ENCODE data around the gene GIGYF2.
"Not testable (repeated sequence)": the region's sequence is repeated elsewhere in the genome, so short reads cannot be mapped to it uniquely, and the experiment has no call there.

GIGYF2 gene

DNA sequence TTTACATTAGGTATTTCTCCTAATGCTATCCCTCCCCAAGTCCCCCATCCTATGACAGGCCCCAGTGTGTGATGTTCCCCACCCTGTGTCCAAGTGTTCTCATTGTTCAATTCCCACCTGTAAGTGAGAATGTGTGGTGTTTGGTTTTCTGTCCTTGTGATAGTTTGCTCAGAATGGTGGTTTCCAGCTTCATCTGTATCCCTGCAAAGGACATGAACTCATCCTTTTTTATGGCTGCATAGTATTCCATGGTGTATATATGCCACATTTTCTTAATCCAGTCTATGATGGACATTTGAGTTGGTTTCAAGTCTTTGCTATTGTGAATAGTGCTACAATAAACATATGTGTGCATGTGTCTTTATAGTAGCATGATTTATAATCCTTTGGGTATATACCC is 22.9 kb downstream of the GIGYF2 start:
- not testable (repeated sequence) for H3K4me1 ChIP-seq (ENCODE audit: control insufficient read depth, insufficient read depth, low read length); H3K27ac ChIP-seq (ENCODE audit: low read length); H3K36me3 ChIP-seq (ENCODE audit: control insufficient read depth in 2 of 2, insufficient read depth in 2 of 2, low read length in 2 of 2); H3K9me3 ChIP-seq (ENCODE audit: control insufficient read depth in 2 of 2, low read length in 2 of 2); H3K27me3 ChIP-seq (ENCODE audit: control insufficient read depth in 1 of 2, insufficient read depth in 2 of 2, low read length in 2 of 2); H3K9ac ChIP-seq (ENCODE audit: low read length in 2 of 2); H3K4me3 ChIP-seq (ENCODE audit: low read length in 2 of 2)

DNA sequence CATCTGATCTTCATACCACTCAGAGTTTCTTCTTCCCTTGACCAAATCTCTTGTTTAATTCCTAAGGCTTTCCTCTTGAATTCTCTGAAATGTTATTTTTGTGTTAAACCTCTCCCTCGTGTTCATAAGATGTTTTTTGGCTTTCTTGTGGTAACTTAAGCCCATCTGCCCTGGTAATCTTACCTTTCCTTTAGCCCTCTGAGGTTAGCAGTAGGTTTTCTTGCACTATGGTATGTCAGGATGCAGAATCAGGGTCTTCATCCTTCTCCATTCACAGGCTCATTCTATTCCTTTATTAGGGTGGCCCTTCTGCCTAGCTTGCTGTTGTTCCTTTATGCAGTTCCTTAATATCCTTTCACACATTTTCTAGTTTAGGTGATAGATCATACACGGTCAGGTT is 24.1 kb downstream of the GIGYF2 start:
- no peak overlapping the region for H3K4me3 ChIP-seq (ENCODE audit: low read length in 2 of 2)

DNA sequence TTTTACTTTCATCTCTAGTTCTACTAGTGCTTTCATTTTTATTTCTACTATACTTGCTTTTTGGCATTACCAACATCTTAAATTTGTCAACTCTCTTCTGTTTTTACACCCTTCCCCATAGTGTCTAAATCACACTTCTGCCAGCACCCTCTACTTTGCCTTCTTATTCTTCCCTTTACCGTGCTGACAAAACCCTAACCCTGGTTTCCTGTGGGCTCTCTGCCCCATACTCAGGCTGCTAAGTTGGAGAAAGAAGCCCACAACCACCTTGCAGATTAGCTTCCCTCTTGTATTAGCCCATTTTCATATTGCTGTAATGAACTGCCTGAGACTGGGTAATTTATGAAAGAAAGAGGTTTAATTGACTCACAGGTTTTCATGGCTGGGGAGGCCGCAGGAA is 24.8 kb downstream of the GIGYF2 start:
- Histone ChIP-seq H3K27ac (ENCODE audit: low read length) (no peak overlapping the region), H3K36me3 (ENCODE audit: control insufficient read depth in 2 of 2, insufficient read depth in 2 of 2, low read length in 2 of 2) (peaks cover 7 to 11% of the 10 kb centered on the region in 2 donors), H3K27me3 (ENCODE audit: control insufficient read depth in 1 of 2, insufficient read depth in 2 of 2, low read length in 2 of 2) (no peaks in the 10 kb centered on the region), H3K9ac (ENCODE audit: low read length in 2 of 2) (no peak overlapping the region), H3K4me1 (ENCODE audit: control insufficient read depth, insufficient read depth, low read length) (no peaks in the 10 kb centered on the region), H3K4me3 (ENCODE audit: low read length in 2 of 2) (no peak overlapping the region), H3K9me3 (ENCODE audit: control insufficient read depth in 2 of 2, low read length in 2 of 2) (no peaks in the 10 kb centered on the region)

More for the DNA sequence above, 24.1 kb downstream of the GIGYF2 start:
- Histone ChIP-seq H3K4me1 (ENCODE audit: control insufficient read depth, insufficient read depth, low read length) (no peaks in the 10 kb centered on the region), H3K9ac (ENCODE audit: low read length in 2 of 2) (no peak overlapping the region), H3K27ac (ENCODE audit: low read length) (no peak overlapping the region), H3K9me3 (ENCODE audit: control insufficient read depth in 2 of 2, low read length in 2 of 2) (no peaks in the 10 kb centered on the region), H3K27me3 (ENCODE audit: control insufficient read depth in 1 of 2, insufficient read depth in 2 of 2, low read length in 2 of 2) (no peaks in the 10 kb centered on the region), H3K36me3 (ENCODE audit: control insufficient read depth in 2 of 2, insufficient read depth in 2 of 2, low read length in 2 of 2) (peaks cover 7 to 11% of the 10 kb centered on the region in 2 donors)

DNA sequence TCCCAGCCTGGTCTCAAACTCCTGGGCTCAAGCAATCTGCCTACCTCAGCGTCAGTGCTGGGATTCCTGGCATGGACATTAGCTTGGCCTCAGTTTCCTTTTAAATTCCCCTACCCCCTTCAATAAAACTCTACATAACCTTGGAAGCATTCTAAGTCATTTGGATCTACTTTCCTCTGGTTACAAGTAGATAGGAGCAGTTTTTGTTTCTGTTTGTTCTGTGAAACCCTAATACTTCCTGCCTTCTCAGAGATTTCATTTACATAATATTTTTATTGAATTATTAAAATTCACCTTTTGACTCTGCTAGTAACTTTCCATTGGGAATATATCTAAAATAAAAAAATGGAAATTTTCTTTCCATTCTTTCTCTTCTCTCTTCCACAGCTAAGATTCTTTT is 25.9 kb downstream of the GIGYF2 start:
- Histone ChIP-seq H3K4me3 (ENCODE audit: low read length in 2 of 2) (no peak overlapping the region), H3K36me3 (ENCODE audit: control insufficient read depth in 2 of 2, insufficient read depth in 2 of 2, low read length in 2 of 2) (peaks cover 7% of the 10 kb centered on the region in 2 donors), H3K27me3 (ENCODE audit: control insufficient read depth in 1 of 2, insufficient read depth in 2 of 2, low read length in 2 of 2) (no peaks in the 10 kb centered on the region), H3K4me1 (ENCODE audit: control insufficient read depth, insufficient read depth, low read length) (no peaks in the 10 kb centered on the region), H3K9ac (ENCODE audit: low read length in 2 of 2) (no peak overlapping the region), H3K9me3 (ENCODE audit: control insufficient read depth in 2 of 2, low read length in 2 of 2) (no peaks in the 10 kb centered on the region), H3K27ac (ENCODE audit: low read length) (no peak overlapping the region)

DNA sequence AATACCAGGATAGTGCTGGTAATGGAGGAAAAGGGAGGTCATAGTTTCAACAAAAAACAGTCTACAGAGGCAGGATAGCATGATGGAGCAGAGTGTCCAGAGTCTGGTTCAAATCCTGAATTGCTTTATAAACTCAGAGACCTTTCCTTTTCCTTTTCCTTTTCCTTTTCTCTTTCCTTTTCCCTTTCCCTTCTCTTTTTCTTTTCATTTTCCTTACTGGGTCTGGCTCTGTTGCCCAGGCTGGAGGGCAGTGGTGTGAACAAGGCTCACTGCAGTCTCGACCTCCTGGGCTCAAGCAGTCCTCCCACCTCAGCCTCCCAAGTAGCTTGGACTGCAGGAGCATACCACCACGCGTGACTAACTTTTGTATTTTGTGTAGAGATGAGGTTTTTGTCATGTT is 31.7 kb downstream of the GIGYF2 start:
- H3K27me3 ChIP-seq (ENCODE audit: control insufficient read depth in 1 of 2, insufficient read depth in 2 of 2, low read length in 2 of 2): no peaks in the 10 kb centered on the region
- H3K4me1 ChIP-seq (ENCODE audit: control insufficient read depth, insufficient read depth, low read length): no peaks in the 10 kb centered on the region
- H3K4me3 ChIP-seq (ENCODE audit: low read length in 2 of 2): no peak overlapping the region
- H3K9ac ChIP-seq (ENCODE audit: low read length in 2 of 2): no peak overlapping the region
- H3K36me3 ChIP-seq (ENCODE audit: control insufficient read depth in 2 of 2, insufficient read depth in 2 of 2, low read length in 2 of 2): peaks cover 13 to 15% of the 10 kb centered on the region in 2 donors
- no peaks in the 10 kb centered on the region for H3K9me3 ChIP-seq (ENCODE audit: control insufficient read depth in 2 of 2, low read length in 2 of 2)
- H3K27ac ChIP-seq (ENCODE audit: low read length): no peak overlapping the region

DNA sequence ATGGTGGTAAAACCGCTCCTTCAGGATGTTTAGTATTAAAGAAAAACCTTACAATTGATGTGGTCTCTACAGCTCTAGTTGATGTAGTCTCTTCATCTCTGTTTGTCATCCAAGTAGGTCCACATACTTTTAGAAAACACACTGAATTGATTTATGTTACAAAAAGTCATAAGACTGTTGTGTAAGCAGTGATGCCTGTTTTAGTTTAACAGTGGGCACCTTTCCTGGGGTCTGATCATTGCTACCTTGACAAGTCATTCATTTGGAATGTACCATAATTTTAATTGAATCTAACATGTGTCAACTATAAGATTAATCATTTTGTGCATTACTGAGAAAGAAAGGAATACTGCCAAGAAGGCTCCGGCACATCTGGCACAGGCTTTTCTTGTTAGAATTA is 34.3 kb downstream of the GIGYF2 start:
- H3K9ac ChIP-seq (ENCODE audit: low read length in 2 of 2): no peak overlapping the region
- no peaks in the 10 kb centered on the region for H3K9me3 ChIP-seq (ENCODE audit: control insufficient read depth in 2 of 2, low read length in 2 of 2)
- H3K27ac ChIP-seq (ENCODE audit: low read length): no peak overlapping the region
- no peaks in the 10 kb centered on the region for H3K4me1 ChIP-seq (ENCODE audit: control insufficient read depth, insufficient read depth, low read length)
- no peak overlapping the region for H3K4me3 ChIP-seq (ENCODE audit: low read length in 2 of 2)
- peaks cover 9 to 20% of the 10 kb centered on the region in 2 donors for H3K36me3 ChIP-seq (ENCODE audit: control insufficient read depth in 2 of 2, insufficient read depth in 2 of 2, low read length in 2 of 2)
- no peaks in the 10 kb centered on the region for H3K27me3 ChIP-seq (ENCODE audit: control insufficient read depth in 1 of 2, insufficient read depth in 2 of 2, low read length in 2 of 2)

DNA sequence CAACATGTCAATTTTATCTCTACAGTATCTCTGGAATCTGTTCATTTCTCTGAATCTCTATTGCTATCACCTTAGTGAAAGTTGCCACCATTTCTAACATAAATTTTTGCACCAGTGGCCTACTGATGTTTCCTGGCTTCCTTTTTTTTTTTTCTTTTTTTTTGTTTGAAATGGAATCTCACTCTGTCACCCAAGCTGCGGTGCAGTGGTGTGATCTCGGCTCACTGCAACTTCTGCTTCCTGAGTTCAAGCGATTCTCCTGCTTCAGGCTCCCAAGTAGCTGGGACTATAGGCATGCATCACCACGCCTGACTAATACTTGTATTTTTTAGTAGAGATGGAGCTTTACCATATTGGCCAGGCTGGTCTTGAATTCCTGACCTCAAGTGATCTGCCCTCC is 44.2 kb downstream of the GIGYF2 start:
- Histone ChIP-seq H3K4me1 (ENCODE audit: control insufficient read depth, insufficient read depth, low read length) (no peaks in the 10 kb centered on the region), H3K27me3 (ENCODE audit: control insufficient read depth in 1 of 2, insufficient read depth in 2 of 2, low read length in 2 of 2) (no peaks in the 10 kb centered on the region)

DNA sequence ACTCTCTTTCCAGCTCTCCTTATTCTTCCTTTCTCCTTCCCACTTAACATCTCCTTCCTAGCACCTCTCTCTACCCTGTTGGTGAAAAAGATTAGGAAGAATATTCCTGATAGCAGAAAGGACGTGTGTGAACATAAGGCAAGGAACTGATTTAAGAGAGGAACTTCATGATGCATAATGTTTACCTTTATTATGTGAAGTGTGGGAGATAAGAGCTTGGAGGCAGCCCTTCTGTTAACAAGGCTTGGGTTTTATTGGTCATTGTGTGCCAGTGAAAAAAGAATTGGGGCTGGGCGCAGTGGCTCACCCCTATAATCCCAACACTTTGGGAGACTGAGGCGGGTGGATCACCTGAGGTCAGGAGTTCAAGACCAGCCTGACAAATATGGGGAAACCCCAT is 44.8 kb downstream of the GIGYF2 start:
- Histone ChIP-seq H3K27me3 (ENCODE audit: control insufficient read depth in 1 of 2, insufficient read depth in 2 of 2, low read length in 2 of 2) (no peaks in the 10 kb centered on the region), H3K4me3 (ENCODE audit: low read length in 2 of 2) (no peak overlapping the region), H3K9ac (ENCODE audit: low read length in 2 of 2) (no peak overlapping the region), H3K4me1 (ENCODE audit: control insufficient read depth, insufficient read depth, low read length) (no peaks in the 10 kb centered on the region), H3K9me3 (ENCODE audit: control insufficient read depth in 2 of 2, low read length in 2 of 2) (no peaks in the 10 kb centered on the region), H3K27ac (ENCODE audit: low read length) (no peak overlapping the region), H3K36me3 (ENCODE audit: control insufficient read depth in 2 of 2, insufficient read depth in 2 of 2, low read length in 2 of 2) (peaks cover 0 to under 1% of the 10 kb centered on the region in 2 donors)

More for the DNA sequence above, 44.2 kb downstream of the GIGYF2 start:
- Histone ChIP-seq H3K27ac (ENCODE audit: low read length) (no peak overlapping the region), H3K36me3 (ENCODE audit: control insufficient read depth in 2 of 2, insufficient read depth in 2 of 2, low read length in 2 of 2) (peaks cover 0 to 2% of the 10 kb centered on the region in 2 donors), H3K4me3 (ENCODE audit: low read length in 2 of 2) (no peak overlapping the region), H3K9me3 (ENCODE audit: control insufficient read depth in 2 of 2, low read length in 2 of 2) (no peaks in the 10 kb centered on the region), H3K9ac (ENCODE audit: low read length in 2 of 2) (no peak overlapping the region)

DNA sequence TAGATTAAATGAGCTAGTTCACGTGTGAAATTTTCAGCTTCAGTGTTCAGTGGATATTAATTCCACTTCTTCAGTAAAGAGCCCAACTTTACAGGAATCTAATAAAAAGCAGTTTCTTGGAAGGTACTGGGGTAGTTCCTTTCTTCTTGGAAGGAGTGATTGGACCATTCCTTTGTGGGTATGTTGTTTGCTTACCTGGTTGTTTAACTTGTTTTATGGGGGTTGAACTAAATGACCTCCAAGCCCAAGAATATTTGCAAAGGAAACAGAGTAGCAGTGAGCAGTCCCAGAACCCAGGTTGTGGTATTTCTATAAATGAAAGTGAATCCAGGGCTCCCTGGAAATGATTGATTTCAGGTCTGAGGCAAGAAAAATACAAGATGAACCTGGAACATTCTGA is 47.8 kb downstream of the GIGYF2 start:
- Histone ChIP-seq H3K27me3 (ENCODE audit: control insufficient read depth in 1 of 2, insufficient read depth in 2 of 2, low read length in 2 of 2) (no peaks in the 10 kb centered on the region), H3K4me1 (ENCODE audit: control insufficient read depth, insufficient read depth, low read length) (no peaks in the 10 kb centered on the region), H3K9me3 (ENCODE audit: control insufficient read depth in 2 of 2, low read length in 2 of 2) (no peaks in the 10 kb centered on the region), H3K27ac (ENCODE audit: low read length) (no peak overlapping the region), H3K4me3 (ENCODE audit: low read length in 2 of 2) (no peak overlapping the region), H3K9ac (ENCODE audit: low read length in 2 of 2) (no peak overlapping the region), H3K36me3 (ENCODE audit: control insufficient read depth in 2 of 2, insufficient read depth in 2 of 2, low read length in 2 of 2) (peaks cover 6 to 12% of the 10 kb centered on the region in 2 donors)

DNA sequence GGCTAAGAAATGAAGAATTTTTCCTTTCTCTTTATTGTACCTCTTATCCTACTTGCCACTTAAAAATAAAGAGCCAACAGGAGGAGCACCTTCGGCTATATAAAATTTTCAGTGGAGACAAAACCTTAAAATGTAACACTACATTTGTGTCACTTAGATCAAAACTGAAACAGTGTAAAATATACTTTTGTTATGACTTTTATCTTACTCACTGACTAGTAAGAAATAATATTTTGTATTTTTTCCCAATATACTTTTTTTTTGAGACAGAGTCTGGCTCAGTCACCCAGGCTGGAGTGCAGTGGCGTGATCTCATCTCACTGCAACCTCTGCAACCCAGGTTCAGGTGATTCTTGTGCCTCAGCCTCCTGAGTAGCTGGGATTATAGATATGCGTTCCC is 50.9 kb downstream of the GIGYF2 start:
- no peaks in the 10 kb centered on the region for H3K9me3 ChIP-seq (ENCODE audit: control insufficient read depth in 2 of 2, low read length in 2 of 2)
- H3K36me3 ChIP-seq (ENCODE audit: control insufficient read depth in 2 of 2, insufficient read depth in 2 of 2, low read length in 2 of 2): peaks cover 15 to 19% of the 10 kb centered on the region in 2 donors
- H3K9ac ChIP-seq (ENCODE audit: low read length in 2 of 2): no peak overlapping the region

DNA sequence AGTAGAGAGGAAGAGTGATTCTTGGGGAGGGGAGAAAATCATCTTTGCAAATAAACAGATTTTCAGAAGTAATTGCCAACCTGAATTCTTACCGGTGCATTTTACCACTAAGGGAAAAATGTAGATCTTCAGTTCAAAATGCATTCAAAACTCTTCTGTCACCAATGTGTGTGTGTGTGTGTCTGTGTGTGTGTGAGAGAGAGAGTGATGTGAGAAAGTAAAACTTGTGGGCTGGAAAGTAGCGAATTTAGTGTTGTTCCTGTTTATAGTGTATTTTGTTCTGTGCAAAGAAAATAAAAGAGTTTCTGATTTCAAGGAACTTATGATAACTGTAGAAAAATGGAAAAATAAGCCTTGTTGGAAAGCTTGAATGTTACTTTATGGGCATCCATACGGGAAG is 52.2 kb downstream of the GIGYF2 start:
- Histone ChIP-seq H3K36me3 (ENCODE audit: control insufficient read depth in 2 of 2, insufficient read depth in 2 of 2, low read length in 2 of 2) (peaks cover 17 to 23% of the 10 kb centered on the region in 2 donors), H3K9me3 (ENCODE audit: control insufficient read depth in 2 of 2, low read length in 2 of 2) (no peaks in the 10 kb centered on the region)

More for the DNA sequence above, 50.9 kb downstream of the GIGYF2 start:
- H3K4me1 ChIP-seq (ENCODE audit: control insufficient read depth, insufficient read depth, low read length): no peaks in the 10 kb centered on the region
- no peak overlapping the region for H3K4me3 ChIP-seq (ENCODE audit: low read length in 2 of 2)
- no peak overlapping the region for H3K27ac ChIP-seq (ENCODE audit: low read length)
- H3K27me3 ChIP-seq (ENCODE audit: control insufficient read depth in 1 of 2, insufficient read depth in 2 of 2, low read length in 2 of 2): no peaks in the 10 kb centered on the region

More for the DNA sequence above, 52.2 kb downstream of the GIGYF2 start:
- Histone ChIP-seq H3K9ac (ENCODE audit: low read length in 2 of 2) (no peak overlapping the region), H3K4me1 (ENCODE audit: control insufficient read depth, insufficient read depth, low read length) (no peaks in the 10 kb centered on the region), H3K4me3 (ENCODE audit: low read length in 2 of 2) (no peak overlapping the region), H3K27me3 (ENCODE audit: control insufficient read depth in 1 of 2, insufficient read depth in 2 of 2, low read length in 2 of 2) (no peaks in the 10 kb centered on the region), H3K27ac (ENCODE audit: low read length) (no peak overlapping the region)

Data from stomach smooth muscle (tissue), 2 donors.